BJ (cell line): ENCODE data around the gene SDK1. TPM values are rescaled to one million over a fixed set of nuclear protein-coding genes. Genes with fewer than 3 reads are reported as not detected.

Experiments used
- CTCF ChIA-PET: fragments of 350-600 bp; formaldehyde crosslinking; extraction: SDS; loops from one replicate; lab custom pipeline; 2021; ENCODE audit warnings: antibody characterized with exemption, inconsistent platforms; lab: Yijun Ruan, JAX
- POLR2A ChIA-PET: fragments of 300-600 bp; sonication (Branson Sonifier 250); formaldehyde crosslinking; extraction: SDS; loops from one replicate; lab custom pipeline; 2021; ENCODE audit warnings: antibody characterized with exemption; lab: Charles Lee
- DNase-seq: peaks from one replicate; pipeline ENCODE4 v3.0.0-alpha.2; 2011; ENCODE audit warnings: low read depth
- H3K27me3 ChIP-seq: 2 replicates; pipeline ENCODE4 v1.6.0; 2011; ENCODE audit warnings: low read length; ENCODE audit not compliant: control insufficient read depth, insufficient read depth
- H3K36me3 ChIP-seq: 2 replicates; pipeline ENCODE4 v1.5.1; 2011; ENCODE audit warnings: low read length; ENCODE audit not compliant: control insufficient read depth, insufficient read depth
- H3K4me3 ChIP-seq: 2 replicates; pipeline ENCODE4 v1.5.1; 2011; ENCODE audit warnings: low read depth, mild to moderate bottlenecking, control low read depth, low read length
- CTCF ChIP-seq: IDR thresholded peaks from 2 replicates; pipeline ENCODE4 v1.5.1; 2011; ENCODE audit warnings: low read depth, mild to moderate bottlenecking, control low read depth, inconsistent platforms, low read length, moderate library complexity; ENCODE audit not compliant: insufficient read depth
- polyA plus RNA-seq: library from polyadenylated mRNA; depleted of rRNA; stranded (reverse); fragments of >200 nt; gene quantifications from 2 replicates; pipeline ENCODE4 v1.2.3, GENCODE V29; 2011

Gene SDK1
- polyA plus RNA-seq, 1 experiment = 0.01 TPM

- TF ChIP-seq CTCF = no peak
- Histone ChIP-seq H3K36me3 (no peaks in the 10 kb centered on the region), H3K27me3 (no peaks in the 10 kb centered on the region), H3K4me3 (no peak overlapping the region)
- POLR2A ChIA-PET = no interaction called here
- no peak for DNase-seq
- CTCF ChIA-PET = interaction anchor here (0.7 kb wide), 1 partner anchor 98 kb away, joined by 4 read pairs; no protein-coding TSS in a partner anchor
These were observed 226.6 kb downstream of the SDK1 start for GRCh38 chr7:3527496-3528124.

- Histone ChIP-seq H3K27me3 (no peaks in the 10 kb centered on the region), H3K4me3 (no peak overlapping the region), H3K36me3 (no peaks in the 10 kb centered on the region)
- ChIA-PET POLR2A (no interaction called here), CTCF (no interaction called here)
- no peak for TF ChIP-seq CTCF
- DNase-seq = no peak
These were observed 232.0 kb downstream of the SDK1 start for GRCh38 chr7:3533040-3533439.

GRCh38 chr7:3537210-3537875 is 236.3 kb downstream of the SDK1 start:
- H3K36me3 ChIP-seq = no peaks in the 10 kb centered on the region
- DNase-seq = no peak
- ChIA-PET POLR2A (no interaction called here), CTCF (interaction anchor here (0.6 kb wide), 1 partner anchor 445 kb away, joined by 3 read pairs; no protein-coding TSS in a partner anchor)
- TF ChIP-seq CTCF = no peak
- no peak overlapping the region for H3K4me3 ChIP-seq
- H3K27me3 ChIP-seq = no peaks in the 10 kb centered on the region

- ChIA-PET CTCF (no interaction called here), POLR2A (no interaction called here)
- no peak for DNase-seq
- H3K27me3 ChIP-seq = no peaks in the 10 kb centered on the region
- TF ChIP-seq CTCF = no peak
- no peaks in the 10 kb centered on the region for H3K36me3 ChIP-seq
- no peak overlapping the region for H3K4me3 ChIP-seq
These were observed 237.0 kb downstream of the SDK1 start for GRCh38 chr7:3538041-3538440.

- CTCF ChIA-PET = no interaction called here
- POLR2A ChIA-PET = no interaction called here
- Histone ChIP-seq H3K36me3 (no peaks in the 10 kb centered on the region), H3K27me3 (no peaks in the 10 kb centered on the region), H3K4me3 (no peak overlapping the region)
- no peak for TF ChIP-seq CTCF
- no peak for DNase-seq
These were observed 239.6 kb downstream of the SDK1 start for GRCh38 chr7:3540456-3541220.
